H1 (cell line): Measurements from ENCODE around the gene PLEKHM3.

Experiments used
- TF ChIP-seq, protein P1 (sequence below), 3 experiments: IDR thresholded peaks; 1 replicate in 2 of 3; 2 replicates in 1 of 3; pipeline versions ENCODE4 v1.5.1 to v1.6.1; 2011; ENCODE audit warnings: low read length in 3 of 3, mild to moderate bottlenecking in 3 of 3, inconsistent platforms in 2 of 3, low read depth in 1 of 3, moderate library complexity in 1 of 3; ENCODE audit not compliant: insufficient read depth in 1 of 3; ENCODE audit errors: control extremely low read depth in 1 of 3
- TF ChIP-seq, protein P2 (sequence below): IDR thresholded peaks from 2 replicates; pipeline ENCODE4 v1.6.1; 2012; ENCODE audit warnings: inconsistent platforms

DNA sequence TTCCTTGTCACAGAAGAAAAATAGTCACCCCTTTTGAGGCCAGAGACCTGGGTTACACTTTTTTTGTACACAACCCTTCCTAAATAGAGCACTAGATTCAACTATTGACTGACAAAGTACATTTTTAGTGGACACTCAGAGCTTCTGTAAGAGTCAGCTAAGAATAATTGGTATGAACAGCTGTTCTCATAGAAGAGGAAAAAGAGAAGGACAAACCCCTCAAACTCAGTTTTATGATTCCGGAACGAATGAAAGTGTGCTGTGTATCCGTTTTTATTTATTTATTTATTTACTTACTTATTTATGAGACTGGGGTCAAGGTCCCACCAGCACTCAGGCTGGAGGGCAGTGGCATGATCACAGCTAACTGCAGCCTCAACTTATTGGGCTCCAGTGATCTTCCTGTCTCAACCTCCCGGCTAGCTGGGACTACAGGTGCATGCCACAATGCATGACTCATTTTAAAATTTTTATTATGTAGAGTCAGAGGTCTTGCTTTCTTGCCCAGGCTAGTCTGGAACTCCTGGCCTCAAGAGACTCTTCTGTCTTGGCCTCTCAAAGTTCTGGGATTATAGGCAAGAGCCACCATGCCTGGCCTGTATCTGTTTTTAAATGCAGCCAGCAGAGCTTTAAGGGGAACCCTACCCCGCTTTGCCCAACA lies 219.6 kb downstream of the PLEKHM3 start:
- TF ChIP-seq, protein P1, sequence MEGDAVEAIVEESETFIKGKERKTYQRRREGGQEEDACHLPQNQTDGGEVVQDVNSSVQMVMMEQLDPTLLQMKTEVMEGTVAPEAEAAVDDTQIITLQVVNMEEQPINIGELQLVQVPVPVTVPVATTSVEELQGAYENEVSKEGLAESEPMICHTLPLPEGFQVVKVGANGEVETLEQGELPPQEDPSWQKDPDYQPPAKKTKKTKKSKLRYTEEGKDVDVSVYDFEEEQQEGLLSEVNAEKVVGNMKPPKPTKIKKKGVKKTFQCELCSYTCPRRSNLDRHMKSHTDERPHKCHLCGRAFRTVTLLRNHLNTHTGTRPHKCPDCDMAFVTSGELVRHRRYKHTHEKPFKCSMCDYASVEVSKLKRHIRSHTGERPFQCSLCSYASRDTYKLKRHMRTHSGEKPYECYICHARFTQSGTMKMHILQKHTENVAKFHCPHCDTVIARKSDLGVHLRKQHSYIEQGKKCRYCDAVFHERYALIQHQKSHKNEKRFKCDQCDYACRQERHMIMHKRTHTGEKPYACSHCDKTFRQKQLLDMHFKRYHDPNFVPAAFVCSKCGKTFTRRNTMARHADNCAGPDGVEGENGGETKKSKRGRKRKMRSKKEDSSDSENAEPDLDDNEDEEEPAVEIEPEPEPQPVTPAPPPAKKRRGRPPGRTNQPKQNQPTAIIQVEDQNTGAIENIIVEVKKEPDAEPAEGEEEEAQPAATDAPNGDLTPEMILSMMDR (IDR thresholded peaks at IDR 0.05; ENCODE audit: control extremely low read depth in 1 of 3, insufficient read depth in 1 of 3, low read depth in 1 of 3, low read length in 3 of 3) = no peak
- TF ChIP-seq, protein P2, sequence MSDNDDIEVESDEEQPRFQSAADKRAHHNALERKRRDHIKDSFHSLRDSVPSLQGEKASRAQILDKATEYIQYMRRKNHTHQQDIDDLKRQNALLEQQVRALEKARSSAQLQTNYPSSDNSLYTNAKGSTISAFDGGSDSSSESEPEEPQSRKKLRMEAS = no peak
